Measurements from ENCODE around the gene WASF3.
"Not testable (repeated sequence)": the region's sequence is repeated elsewhere in the genome, so short reads cannot be mapped to it uniquely, and the experiment has no call there.

Gene WASF3

DNA sequence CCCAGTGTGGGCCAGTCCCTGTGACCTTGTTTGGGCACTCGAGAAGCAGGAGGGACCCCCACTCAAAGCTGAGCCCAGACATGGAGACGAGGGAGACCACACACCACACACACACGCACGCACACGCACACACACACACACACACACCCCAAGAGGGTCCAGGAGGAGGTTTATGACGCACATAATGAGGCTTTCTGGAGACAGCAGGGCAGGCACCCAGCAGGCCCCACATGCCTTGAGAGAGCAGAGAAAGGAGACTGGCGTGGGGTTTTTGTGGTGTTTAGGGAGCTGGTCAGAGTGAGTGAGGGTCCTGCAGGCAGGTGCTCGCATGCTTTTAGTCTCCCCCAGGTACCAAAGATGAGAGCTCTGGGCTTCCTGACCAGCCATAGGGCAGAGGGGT is 160.7 kb downstream of the WASF3 start:
- DNase-seq (ENCODE audit: low read depth) = no peak
- TF ChIP-seq, protein P1, sequence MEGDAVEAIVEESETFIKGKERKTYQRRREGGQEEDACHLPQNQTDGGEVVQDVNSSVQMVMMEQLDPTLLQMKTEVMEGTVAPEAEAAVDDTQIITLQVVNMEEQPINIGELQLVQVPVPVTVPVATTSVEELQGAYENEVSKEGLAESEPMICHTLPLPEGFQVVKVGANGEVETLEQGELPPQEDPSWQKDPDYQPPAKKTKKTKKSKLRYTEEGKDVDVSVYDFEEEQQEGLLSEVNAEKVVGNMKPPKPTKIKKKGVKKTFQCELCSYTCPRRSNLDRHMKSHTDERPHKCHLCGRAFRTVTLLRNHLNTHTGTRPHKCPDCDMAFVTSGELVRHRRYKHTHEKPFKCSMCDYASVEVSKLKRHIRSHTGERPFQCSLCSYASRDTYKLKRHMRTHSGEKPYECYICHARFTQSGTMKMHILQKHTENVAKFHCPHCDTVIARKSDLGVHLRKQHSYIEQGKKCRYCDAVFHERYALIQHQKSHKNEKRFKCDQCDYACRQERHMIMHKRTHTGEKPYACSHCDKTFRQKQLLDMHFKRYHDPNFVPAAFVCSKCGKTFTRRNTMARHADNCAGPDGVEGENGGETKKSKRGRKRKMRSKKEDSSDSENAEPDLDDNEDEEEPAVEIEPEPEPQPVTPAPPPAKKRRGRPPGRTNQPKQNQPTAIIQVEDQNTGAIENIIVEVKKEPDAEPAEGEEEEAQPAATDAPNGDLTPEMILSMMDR (conservative IDR thresholded peaks at IDR 0.05; ENCODE audit: low read depth, low read length) = no peak
- no peak overlapping the region for H3K4me3 ChIP-seq (ENCODE audit: low read length)

DNA sequence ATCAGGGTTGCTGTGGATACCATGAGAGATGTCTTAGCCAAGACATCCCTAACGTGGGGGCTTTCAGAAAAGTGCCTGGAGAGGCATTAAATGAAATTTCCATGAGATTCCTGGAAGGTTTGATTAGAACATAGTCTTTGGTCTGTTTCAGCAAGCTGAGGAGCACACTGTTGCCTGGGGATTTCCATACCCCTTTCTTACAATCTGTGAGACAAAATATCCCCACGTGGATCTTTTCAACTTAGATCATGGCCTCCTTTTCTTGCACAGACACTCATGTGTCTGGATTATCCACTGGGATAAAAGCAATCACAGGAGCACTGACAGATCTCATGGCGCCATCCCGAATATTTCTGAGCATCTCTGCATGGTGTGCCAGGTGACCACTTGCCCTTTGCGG is 161.4 kb downstream of the WASF3 start:
- no peak overlapping the region for H3K4me3 ChIP-seq (ENCODE audit: low read length)
- TF ChIP-seq, protein P1 (conservative IDR thresholded peaks at IDR 0.05; ENCODE audit: low read depth, low read length) = no peak
- no peak for DNase-seq (ENCODE audit: low read depth)

DNA sequence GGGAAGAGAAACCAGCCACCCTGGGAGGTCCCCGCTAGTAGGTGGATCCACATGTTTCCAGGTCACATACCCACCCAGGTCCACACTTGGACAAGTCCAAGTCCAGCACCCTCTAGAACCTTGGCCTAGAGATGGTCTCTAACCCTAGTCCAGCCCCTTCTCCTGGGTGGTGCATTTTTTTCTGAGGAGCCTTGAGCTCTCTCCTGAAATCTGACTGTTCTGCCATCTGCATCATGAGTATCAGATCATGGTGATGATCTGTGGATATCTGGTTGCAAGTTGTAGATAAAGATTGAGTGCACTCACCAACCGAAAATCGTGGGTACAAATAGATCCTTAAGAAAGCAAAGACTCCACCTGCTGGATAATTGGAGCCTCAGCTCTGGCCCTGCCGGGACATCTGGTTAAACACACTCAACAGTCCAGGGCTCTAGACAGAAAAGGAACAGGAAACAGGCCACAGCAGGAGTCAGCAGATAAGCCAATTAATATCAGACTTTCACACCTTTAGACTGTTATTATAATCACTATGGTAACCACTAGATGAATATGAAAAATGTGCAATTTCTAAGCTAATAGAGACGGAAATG is 162.0 kb downstream of the WASF3 start:
- no peak for DNase-seq (ENCODE audit: low read depth)
- no peak overlapping the region for H3K4me3 ChIP-seq (ENCODE audit: low read length)
- TF ChIP-seq, protein P1 (conservative IDR thresholded peaks at IDR 0.05; ENCODE audit: low read depth, low read length) = no peak

DNA sequence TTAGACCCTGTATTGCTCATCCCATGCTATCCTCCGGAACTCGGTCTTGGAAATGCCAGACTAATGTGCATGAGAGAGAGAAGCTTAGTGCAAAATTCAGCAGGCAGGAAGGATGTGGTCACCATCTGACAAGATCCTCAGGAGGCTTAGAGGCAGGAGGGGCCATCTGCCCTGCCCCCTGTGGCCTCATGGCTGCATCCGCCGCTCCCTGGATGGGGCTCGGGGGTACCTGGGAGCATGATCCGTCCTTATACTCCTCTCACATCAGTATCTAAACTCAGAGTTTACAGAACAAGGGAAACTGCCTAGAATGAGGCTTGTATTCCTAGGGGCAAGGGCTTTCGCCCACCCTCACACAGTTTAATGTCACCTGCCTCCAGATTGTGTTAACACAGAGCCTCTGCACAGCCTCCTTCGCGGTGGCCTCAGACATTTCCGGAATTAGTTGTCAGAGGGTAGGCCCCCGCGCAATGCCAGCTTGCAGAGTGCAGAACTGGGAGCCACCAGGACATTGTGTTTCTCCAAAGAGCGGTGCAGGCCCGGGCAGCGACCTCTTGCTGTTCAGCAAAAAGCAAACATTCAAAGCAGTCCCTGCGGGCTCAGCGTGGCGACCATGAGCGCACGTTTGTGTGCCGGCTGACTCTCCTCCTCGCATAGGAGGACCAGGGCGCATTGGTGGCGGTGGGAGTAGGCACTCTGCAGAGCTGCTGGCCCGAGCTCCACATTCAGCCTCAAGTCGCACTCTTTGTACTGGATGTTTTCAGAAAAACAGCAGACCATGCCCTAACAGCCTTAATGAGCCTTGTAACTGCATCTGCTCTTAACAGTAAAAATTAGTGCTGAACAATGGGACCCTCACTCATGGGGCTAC is 164.0 kb downstream of the WASF3 start:
- DNase-seq (ENCODE audit: low read depth) = no peak
- TF ChIP-seq, protein P1 (conservative IDR thresholded peaks at IDR 0.05; ENCODE audit: low read depth, low read length) = no peak
- no peak overlapping the region for H3K4me3 ChIP-seq (ENCODE audit: low read length)

DNA sequence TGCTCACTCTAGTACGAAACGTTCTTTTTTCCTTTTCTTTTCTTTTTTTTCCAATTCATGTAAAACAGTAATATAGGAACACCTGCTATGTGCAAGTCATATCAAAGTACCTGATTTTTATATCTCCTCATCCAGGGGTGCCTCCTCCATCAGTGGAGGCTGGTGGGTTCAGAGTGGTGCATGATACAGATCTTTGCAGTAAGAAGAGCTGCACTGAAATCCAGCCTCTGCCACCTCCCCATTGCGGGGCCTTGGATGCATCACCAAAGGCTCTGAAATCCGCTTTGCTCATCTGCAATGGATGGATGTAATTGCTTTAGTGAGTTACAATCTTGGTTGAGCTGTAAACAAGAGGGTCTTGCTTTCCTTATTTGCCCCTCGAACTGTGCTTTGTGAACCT is 164.8 kb downstream of the WASF3 start:
- TF ChIP-seq, protein P1 (conservative IDR thresholded peaks at IDR 0.05; ENCODE audit: low read depth, low read length) = no peak
- no peak overlapping the region for H3K4me3 ChIP-seq (ENCODE audit: low read length)
- DNase-seq (ENCODE audit: low read depth) = no peak

DNA sequence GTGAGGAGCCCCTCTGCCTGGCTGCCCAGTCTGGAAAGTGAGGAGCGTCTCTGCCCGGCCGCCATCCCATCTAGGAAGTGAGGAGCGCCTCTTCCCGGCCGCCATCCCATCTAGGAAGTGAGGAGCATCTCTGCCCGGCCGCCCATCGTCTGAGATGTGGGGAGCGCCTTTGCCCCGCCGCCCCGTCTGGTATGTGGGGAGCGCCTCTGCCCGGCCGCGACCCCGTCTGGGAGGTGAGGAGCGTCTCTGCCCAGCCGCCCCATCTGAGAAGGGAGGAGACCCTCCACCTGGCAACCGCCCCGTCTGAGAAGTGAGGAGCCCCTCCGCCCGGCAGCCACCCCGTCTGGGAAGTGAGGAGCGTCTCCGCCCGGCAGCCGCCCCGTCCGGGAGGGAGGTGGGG is 166.1 kb downstream of the WASF3 start:
- not testable (repeated sequence) for DNase-seq (ENCODE audit: low read depth); H3K4me3 ChIP-seq (ENCODE audit: low read length)

DNA sequence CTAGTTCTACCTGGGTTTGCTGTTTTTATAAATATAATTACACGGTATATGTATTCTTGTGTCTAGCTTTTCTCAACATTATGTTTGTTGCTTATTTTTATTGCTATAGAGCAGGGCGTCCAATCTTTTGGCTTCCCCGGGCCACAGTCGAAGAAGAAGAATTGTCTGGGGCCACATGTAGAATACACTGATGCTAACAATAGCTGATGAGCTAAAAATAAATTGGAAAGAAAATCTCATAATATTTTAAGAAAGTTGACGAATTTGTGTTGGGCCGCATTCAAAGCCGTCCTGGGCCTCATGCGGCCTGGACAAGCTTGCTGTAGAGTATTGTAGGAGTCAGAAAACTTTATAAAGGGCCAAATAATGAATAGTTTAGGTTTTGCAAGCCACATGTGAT is 169.2 kb downstream of the WASF3 start:
- no peak for DNase-seq (ENCODE audit: low read depth)
- TF ChIP-seq, protein P1 (conservative IDR thresholded peaks at IDR 0.05; ENCODE audit: low read depth, low read length) = no peak
- H3K4me3 ChIP-seq (ENCODE audit: low read length) = no peak overlapping the region

Measured in retinal pigment epithelial cell (primary cell).